NCI-H1417 (cell line): ENCODE data around the gene ZNF57.
"Not testable (repeated sequence)": the region's sequence is repeated elsewhere in the genome, so short reads cannot be mapped to it uniquely, and the experiment has no call there.

Source experiments
- DNase-seq, 3 experiments: peaks; one replicate each; lab custom pipeline; 2025; lab: John Stamatoyannopoulos, UW

Gene ZNF57

GRCh38 chr19:2952953-2953481 lies 52.3 kb downstream of the ZNF57 start:
- DNase-seq = peak in 2 of 3 experiments; percentile 26 to 64

- no peak for DNase-seq
Observed at GRCh38 chr19:2957160-2957559, 56.4 kb downstream of the ZNF57 start.

- no peak for DNase-seq
Observed at GRCh38 chr19:2960120-2960519, 59.4 kb downstream of the ZNF57 start.

GRCh38 chr19:2962018-2962670 lies 61.4 kb downstream of the ZNF57 start:
- DNase-seq = peak; percentile 72 to 94 (median 92)

- DNase-seq = no peak
Observed at GRCh38 chr19:2963122-2963521, 62.4 kb downstream of the ZNF57 start.

GRCh38 chr19:2963631-2964030 lies 62.9 kb downstream of the ZNF57 start:
- not testable (repeated sequence) for DNase-seq

GRCh38 chr19:2964874-2965273 lies 64.1 kb downstream of the ZNF57 start:
- no peak for DNase-seq

- DNase-seq = no peak
Observed at GRCh38 chr19:2967972-2968371, 67.2 kb downstream of the ZNF57 start.
